Esophagus muscularis mucosa (tissue), 4 donors: ENCODE data around the gene SHLD2.
"Not testable (repeated sequence)": the region's sequence is repeated elsewhere in the genome, so short reads cannot be mapped to it uniquely, and the experiment has no call there.

Experiments used
- CTCF ChIP-seq, 3 experiments: fragments of 200-600 bp in 2 of 3; fragments of 450-650 bp in 1 of 3; sonication (generic) in 2 of 3; IDR thresholded peaks; one replicate each; pipeline ENCODE4 v1.5.1; 2017 to 2019; ENCODE audit warnings: antibody characterized with exemption in 3 of 3, mild to moderate bottlenecking in 2 of 3, moderate library complexity in 1 of 3
- EP300 ChIP-seq: sonication (generic); formaldehyde crosslinking; IDR thresholded peaks from one replicate; pipeline ENCODE4 v1.6.1; 2017; ENCODE audit warnings: antibody characterized with exemption
- POLR2A ChIP-seq: fragments of 450-650 bp; IDR thresholded peaks from one replicate; pipeline ENCODE4 v1.6.1; 2017; ENCODE audit warnings: antibody characterized with exemption, moderate library complexity, mild to moderate bottlenecking, low read depth
- POLR2AphosphoS5 ChIP-seq, 2 donors: sonication (generic); formaldehyde crosslinking; IDR thresholded peaks; one replicate each; pipeline ENCODE4 v1.6.1; 2017; ENCODE audit warnings: antibody characterized with exemption in 2 of 2

- not testable (repeated sequence) for TF ChIP-seq CTCF (IDR thresholded peaks at IDR 0.05); POLR2A; POLR2AphosphoS5 (IDR thresholded peaks at IDR 0.05); EP300
Measured at GRCh38 chr10:87237244-87237643, 142.2 kb downstream of the SHLD2 start.
